Lung (tissue), 12 donors: ENCODE data around the gene KIF1B. TPM values are rescaled to one million over a fixed set of nuclear protein-coding genes. Genes with fewer than 3 reads are reported as not detected.
"Not testable (repeated sequence)": the region's sequence is repeated elsewhere in the genome, so short reads cannot be mapped to it uniquely, and the experiment has no call there.

Experiments
- ATAC-seq: fragments of 200-7000 bp; cut with Tn5 transposase; one replicate; pipeline ENCODE4 v1.9.1; 2020; ENCODE audit warnings: moderate number of reproducible peaks; ENCODE audit not compliant: insufficient read depth, low FRiP score
- DNase-seq, 3 donors: peaks; one replicate each; pipeline ENCODE4 v3.0.0-alpha.2; 2013 to 2017
- H3K27ac ChIP-seq, 2 donors: one replicate each; pipeline ENCODE4 v1.5.1; 2013; ENCODE audit warnings: mild to moderate bottlenecking in 2 of 2, moderate library complexity in 2 of 2, control low read depth in 1 of 2, inconsistent platforms in 1 of 2, low read depth in 1 of 2, low read length in 1 of 2
- H3K27me3 ChIP-seq, 3 donors: one replicate each; pipeline ENCODE4 v1.5.1; 2013; ENCODE audit warnings: low read length in 2 of 3; ENCODE audit not compliant: control insufficient read depth in 3 of 3, insufficient read depth in 3 of 3
- H3K36me3 ChIP-seq, 4 donors: one replicate each; pipeline ENCODE4 v1.5.1; 2013; ENCODE audit warnings: low read length in 4 of 4, mild to moderate bottlenecking in 1 of 4, moderate library complexity in 1 of 4; ENCODE audit not compliant: control insufficient read depth in 4 of 4, insufficient read depth in 4 of 4
- H3K4me1 ChIP-seq, 5 donors: one replicate each; pipeline ENCODE4 v1.5.1; 2013; ENCODE audit warnings: low read length in 5 of 5, mild to moderate bottlenecking in 2 of 5, moderate library complexity in 1 of 5; ENCODE audit not compliant: control insufficient read depth in 5 of 5, insufficient read depth in 5 of 5
- H3K4me3 ChIP-seq: one replicate; pipeline ENCODE4 v1.5.1; 2013; ENCODE audit warnings: mild to moderate bottlenecking, control low read depth, moderate library complexity
- H3K9ac ChIP-seq, 2 donors: one replicate each; pipeline ENCODE4 v1.5.1; 2013; ENCODE audit warnings: low read length in 2 of 2, control low read depth in 1 of 2; ENCODE audit not compliant: insufficient read depth in 1 of 2
- H3K9me3 ChIP-seq, 4 donors: one replicate each; pipeline ENCODE4 v1.5.1; 2013; ENCODE audit warnings: low read length in 3 of 4, mild to moderate bottlenecking in 1 of 4, moderate library complexity in 1 of 4; ENCODE audit not compliant: control insufficient read depth in 4 of 4, insufficient read depth in 3 of 4
- WGBS, 2 donors: extraction: QIAGEN DNeasy Blood & Tissue Kit; methylation state at CpG; one replicate each; pipeline ENCODE4 v1.1.7; 2013; 5-methylcytosine and 5-hydroxymethylcytosine counted together
- polyA plus RNA-seq, 2 donors: library from polyadenylated mRNA; stranded (reverse); fragments of 200-250 nt; gene quantifications; one replicate each; pipeline ENCODE4 v1.2.1, GENCODE V29; 2013
- total RNA-seq, 2 donors: library from RNA; depleted of rRNA in 1 of 2; stranded (reverse); fragments of >200 nt in 1 of 2; gene quantifications; one replicate each; pipeline ENCODE4 v1.2.1, GENCODE V29; 2014 to 2021
- TF ChIP-seq, protein P1 (sequence below): IDR thresholded peaks from 2 replicates; pipeline ENCODE4 v1.5.1; 2012; ENCODE audit warnings: mild to moderate bottlenecking; ENCODE audit errors: control extremely low read depth, extremely low read depth
- donor health status: control.
- donor health status: control.
- donor health status: Bipolar disorder and iron deficiency.
- donor health status: healthy.
- donor health status: DM: yes; HTN: yes; CAD: no.

Gene KIF1B
- total and polyA plus RNA-seq, 4 donors: 9.7 to 64.0 (median 24.4) TPM

DNA sequence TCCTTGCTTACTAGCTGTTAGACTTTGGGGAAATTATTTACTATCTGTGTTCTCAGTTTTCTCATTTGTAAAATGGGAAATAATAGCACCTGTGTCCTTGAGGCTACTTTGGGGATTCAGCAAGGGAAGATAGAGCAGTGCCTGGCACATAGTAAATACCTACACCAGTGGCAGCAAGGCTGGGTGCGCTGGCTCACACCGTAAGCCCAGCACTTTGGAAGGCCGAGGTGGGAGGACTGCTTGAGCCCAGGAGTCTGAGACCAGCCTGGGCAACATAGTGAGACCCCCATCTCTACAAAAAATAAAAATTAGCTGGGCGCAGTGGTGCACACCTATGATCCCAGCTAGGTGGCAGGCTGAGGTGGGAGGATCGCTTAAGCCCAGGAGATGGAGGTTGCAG, 211.3 kb downstream of the KIF1B start:
- Histone ChIP-seq H3K9me3 (no peaks in the 10 kb centered on the region), H3K4me3 (no peak overlapping the region), H3K4me1 (peaks cover 0 to 8% (median 0%) of the 10 kb centered on the region in 5 donors), H3K36me3 (peaks cover 6 to 30% (median 15%) of the 10 kb centered on the region in 4 donors), H3K27ac (no peak overlapping the region), H3K9ac (no peak overlapping the region), H3K27me3 (no peaks in the 10 kb centered on the region)
- DNase-seq: no peak
- TF ChIP-seq, protein P1, sequence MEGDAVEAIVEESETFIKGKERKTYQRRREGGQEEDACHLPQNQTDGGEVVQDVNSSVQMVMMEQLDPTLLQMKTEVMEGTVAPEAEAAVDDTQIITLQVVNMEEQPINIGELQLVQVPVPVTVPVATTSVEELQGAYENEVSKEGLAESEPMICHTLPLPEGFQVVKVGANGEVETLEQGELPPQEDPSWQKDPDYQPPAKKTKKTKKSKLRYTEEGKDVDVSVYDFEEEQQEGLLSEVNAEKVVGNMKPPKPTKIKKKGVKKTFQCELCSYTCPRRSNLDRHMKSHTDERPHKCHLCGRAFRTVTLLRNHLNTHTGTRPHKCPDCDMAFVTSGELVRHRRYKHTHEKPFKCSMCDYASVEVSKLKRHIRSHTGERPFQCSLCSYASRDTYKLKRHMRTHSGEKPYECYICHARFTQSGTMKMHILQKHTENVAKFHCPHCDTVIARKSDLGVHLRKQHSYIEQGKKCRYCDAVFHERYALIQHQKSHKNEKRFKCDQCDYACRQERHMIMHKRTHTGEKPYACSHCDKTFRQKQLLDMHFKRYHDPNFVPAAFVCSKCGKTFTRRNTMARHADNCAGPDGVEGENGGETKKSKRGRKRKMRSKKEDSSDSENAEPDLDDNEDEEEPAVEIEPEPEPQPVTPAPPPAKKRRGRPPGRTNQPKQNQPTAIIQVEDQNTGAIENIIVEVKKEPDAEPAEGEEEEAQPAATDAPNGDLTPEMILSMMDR: no peak
- 97% methylated on average over 5 of the region's 5 CpGs for WGBS, 2 donors
- no peak for ATAC-seq

DNA sequence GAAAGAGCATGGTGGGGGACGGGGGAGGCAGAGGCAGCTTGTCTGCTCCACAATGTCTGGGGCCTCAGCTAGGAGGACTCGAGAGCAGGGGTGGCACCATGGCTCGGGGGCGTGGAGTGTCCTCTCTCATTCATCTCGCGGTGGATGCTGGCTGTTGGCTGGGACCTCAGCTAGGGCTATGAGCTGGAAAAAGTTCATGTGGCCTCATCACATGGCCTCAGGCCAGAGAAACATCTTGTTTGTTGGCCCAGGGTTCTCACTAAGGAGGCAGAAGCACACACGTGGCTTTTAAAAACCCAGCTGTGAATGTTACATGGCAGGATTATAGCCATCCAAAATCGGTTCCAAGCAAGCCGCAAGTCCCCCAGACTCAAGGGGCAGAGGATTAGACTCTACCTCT, 213.7 kb downstream of the KIF1B start:
- H3K9ac ChIP-seq: no peak overlapping the region
- ATAC-seq (no peak), DNase-seq (peak; percentile 78 to 85 (median 78))

DNA sequence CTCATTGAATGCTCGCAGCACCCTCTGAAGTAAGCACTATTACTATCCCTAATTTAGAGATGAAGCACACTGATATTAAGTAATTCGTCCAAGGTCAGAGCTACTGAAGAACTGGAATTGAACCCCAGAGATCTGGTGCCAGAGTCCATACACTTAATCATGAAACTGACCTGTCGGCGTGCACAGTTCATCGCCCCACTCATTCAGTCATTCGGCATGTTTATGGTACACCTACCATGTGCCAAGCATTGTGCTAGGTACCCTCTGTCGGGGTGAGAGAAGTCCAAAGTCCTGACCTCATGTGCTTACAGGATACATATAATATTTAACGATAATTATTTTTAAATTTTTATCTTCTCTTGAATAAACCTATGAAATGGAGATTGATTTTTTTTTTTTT, 214.3 kb downstream of the KIF1B start:
- H3K4me3 ChIP-seq: no peak overlapping the region
- no peak overlapping the region for H3K9ac ChIP-seq
- no peaks in the 10 kb centered on the region for H3K9me3 ChIP-seq
- WGBS, 2 donors: 91 to 93% methylated on average over 8 of the region's 8 CpGs
- DNase-seq (no peak), ATAC-seq (no peak)
- H3K36me3 ChIP-seq: peaks cover 0 to 14% (median 6%) of the 10 kb centered on the region in 4 donors
- H3K27me3 ChIP-seq: no peaks in the 10 kb centered on the region
- H3K27ac ChIP-seq: no peak overlapping the region
- TF ChIP-seq, protein P1: no peak
- peaks cover 0 to 8% (median 0%) of the 10 kb centered on the region in 5 donors for H3K4me1 ChIP-seq

More for the DNA sequence above, 213.7 kb downstream of the KIF1B start:
- Histone ChIP-seq H3K36me3 (peaks cover 0 to 19% (median 9%) of the 10 kb centered on the region in 4 donors), H3K4me3 (no peak overlapping the region), H3K4me1 (peaks cover 0 to 8% (median 0%) of the 10 kb centered on the region in 5 donors), H3K27me3 (no peaks in the 10 kb centered on the region), H3K27ac (no peak overlapping the region), H3K9me3 (no peaks in the 10 kb centered on the region)
- WGBS, 2 donors: 66 to 86% methylated on average over 9 of the region's 9 CpGs
- TF ChIP-seq, protein P1: no peak

DNA sequence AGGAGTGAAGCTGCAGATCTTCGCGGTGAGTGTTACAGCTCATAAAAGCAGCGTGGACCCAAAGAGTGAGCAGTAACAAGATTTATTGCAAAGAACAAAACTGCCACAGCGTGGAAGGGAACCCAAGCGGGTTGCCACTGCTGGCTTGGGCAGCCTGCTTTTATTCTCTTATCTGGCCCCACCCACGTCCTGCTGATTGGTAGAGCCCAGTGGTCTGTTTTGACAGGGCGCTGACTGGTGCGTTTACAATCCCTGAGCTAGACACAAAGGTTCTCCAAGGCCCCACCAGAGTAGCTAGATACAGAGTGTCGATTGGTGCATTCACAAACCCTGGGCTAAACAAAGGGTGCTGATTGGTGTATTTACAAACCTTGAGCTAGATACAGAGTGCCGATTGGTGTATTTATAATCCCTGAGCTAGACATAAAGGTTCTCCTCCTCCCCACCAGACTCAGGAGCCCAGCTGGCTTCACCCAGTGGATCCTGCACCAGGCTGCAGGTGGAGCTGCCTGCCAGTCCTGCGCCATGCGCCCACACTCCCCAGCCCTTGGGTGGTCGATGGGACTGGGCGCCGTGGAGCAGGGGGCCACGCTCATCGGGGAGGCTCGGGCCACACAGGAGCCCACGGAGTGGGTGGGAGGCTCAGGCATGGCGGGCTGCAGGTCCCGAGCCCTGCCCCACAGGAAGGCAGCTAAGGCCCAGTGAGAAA, 215.6 kb downstream of the KIF1B start:
- peaks cover 0 to 15% (median 4%) of the 10 kb centered on the region in 5 donors for H3K4me1 ChIP-seq
- H3K36me3 ChIP-seq, H3K9me3 ChIP-seq, ATAC-seq, H3K9ac ChIP-seq, H3K4me3 ChIP-seq, H3K27me3 ChIP-seq, H3K27ac ChIP-seq, DNase-seq: not testable (repeated sequence)
- WGBS, 2 donors: 87 to 90% methylated on average over 21 of the region's 21 CpGs

DNA sequence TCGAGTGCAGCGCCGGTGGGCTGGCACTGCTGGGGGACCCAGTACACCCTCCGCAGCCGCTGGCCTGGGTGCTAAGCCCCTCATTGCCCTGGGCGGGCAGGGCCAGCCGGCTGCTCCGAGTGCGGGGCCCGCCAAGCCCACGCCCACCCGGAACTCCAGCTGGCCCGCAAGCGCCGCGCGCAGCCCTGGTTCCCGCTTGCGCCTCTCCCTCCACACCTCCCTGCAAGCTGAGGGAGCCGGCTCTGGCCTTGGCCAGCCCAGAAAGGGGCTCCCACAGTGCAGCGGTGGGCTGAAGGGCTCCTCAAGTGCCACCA, 216.1 kb downstream of the KIF1B start:
- not testable (repeated sequence) for H3K4me3 ChIP-seq, H3K9ac ChIP-seq, H3K36me3 ChIP-seq, H3K27ac ChIP-seq, DNase-seq, H3K9me3 ChIP-seq, H3K27me3 ChIP-seq, ATAC-seq
- peaks cover 0 to 20% (median 4%) of the 10 kb centered on the region in 5 donors for H3K4me1 ChIP-seq
- 94 to 96% methylated on average over 15 to 21 of the region's 21 CpGs for WGBS, 2 donors
